ENCODE data around the gene FAM241B. TPM values are rescaled to one million over a fixed set of nuclear protein-coding genes. Genes with fewer than 3 reads are reported as not detected.

The FAM241B gene
- total RNA-seq, 4 donors from 2014 or later: 0.35 to 5.4 TPM; not detected in 2

- no peaks in the 10 kb centered on the region for H3K9me3 ChIP-seq
- no peak for DNase-seq
- peaks cover 0 to 7% of the 10 kb centered on the region in 2 donors for H3K4me1 ChIP-seq
- no peaks in the 10 kb centered on the region for H3K36me3 ChIP-seq
- intact Hi-C loops (cut with DNase I; ENCODE audit: low total_unique reads): loop anchor here (10.0 kb wide), 1 partner anchor 218 kb away; the partner anchor contains the start of gene TACR2
- no peak overlapping the region for H3K4me3 ChIP-seq
- no peak overlapping the region for H3K27ac ChIP-seq
- TF ChIP-seq, protein P1, sequence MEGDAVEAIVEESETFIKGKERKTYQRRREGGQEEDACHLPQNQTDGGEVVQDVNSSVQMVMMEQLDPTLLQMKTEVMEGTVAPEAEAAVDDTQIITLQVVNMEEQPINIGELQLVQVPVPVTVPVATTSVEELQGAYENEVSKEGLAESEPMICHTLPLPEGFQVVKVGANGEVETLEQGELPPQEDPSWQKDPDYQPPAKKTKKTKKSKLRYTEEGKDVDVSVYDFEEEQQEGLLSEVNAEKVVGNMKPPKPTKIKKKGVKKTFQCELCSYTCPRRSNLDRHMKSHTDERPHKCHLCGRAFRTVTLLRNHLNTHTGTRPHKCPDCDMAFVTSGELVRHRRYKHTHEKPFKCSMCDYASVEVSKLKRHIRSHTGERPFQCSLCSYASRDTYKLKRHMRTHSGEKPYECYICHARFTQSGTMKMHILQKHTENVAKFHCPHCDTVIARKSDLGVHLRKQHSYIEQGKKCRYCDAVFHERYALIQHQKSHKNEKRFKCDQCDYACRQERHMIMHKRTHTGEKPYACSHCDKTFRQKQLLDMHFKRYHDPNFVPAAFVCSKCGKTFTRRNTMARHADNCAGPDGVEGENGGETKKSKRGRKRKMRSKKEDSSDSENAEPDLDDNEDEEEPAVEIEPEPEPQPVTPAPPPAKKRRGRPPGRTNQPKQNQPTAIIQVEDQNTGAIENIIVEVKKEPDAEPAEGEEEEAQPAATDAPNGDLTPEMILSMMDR (IDR thresholded peaks at IDR 0.05): no peak
- TF ChIP-seq POLR2A (IDR thresholded peaks at IDR 0.05): no peak
- no peaks in the 10 kb centered on the region for H3K27me3 ChIP-seq
Measured at GRCh38 chr10:69632516-69633199, 2.6 kb downstream of the FAM241B start.

GRCh38 chr10:69633673-69634635, 3.9 kb downstream of the FAM241B start:
- intact Hi-C loops (cut with DNase I; ENCODE audit: low total_unique reads): loop anchor here (10.0 kb wide), 1 partner anchor 219 kb away; the partner anchor contains the start of gene TACR2
- DNase-seq: no peak
- Histone ChIP-seq H3K27ac (no peak overlapping the region), H3K4me1 (peaks cover 0 to 7% of the 10 kb centered on the region in 2 donors), H3K4me3 (no peak overlapping the region), H3K36me3 (no peaks in the 10 kb centered on the region), H3K27me3 (no peaks in the 10 kb centered on the region), H3K9me3 (no peaks in the 10 kb centered on the region)
- TF ChIP-seq POLR2A (IDR thresholded peaks at IDR 0.05): no peak
- TF ChIP-seq, protein P1 (IDR thresholded peaks at IDR 0.05): no peak

DNA sequence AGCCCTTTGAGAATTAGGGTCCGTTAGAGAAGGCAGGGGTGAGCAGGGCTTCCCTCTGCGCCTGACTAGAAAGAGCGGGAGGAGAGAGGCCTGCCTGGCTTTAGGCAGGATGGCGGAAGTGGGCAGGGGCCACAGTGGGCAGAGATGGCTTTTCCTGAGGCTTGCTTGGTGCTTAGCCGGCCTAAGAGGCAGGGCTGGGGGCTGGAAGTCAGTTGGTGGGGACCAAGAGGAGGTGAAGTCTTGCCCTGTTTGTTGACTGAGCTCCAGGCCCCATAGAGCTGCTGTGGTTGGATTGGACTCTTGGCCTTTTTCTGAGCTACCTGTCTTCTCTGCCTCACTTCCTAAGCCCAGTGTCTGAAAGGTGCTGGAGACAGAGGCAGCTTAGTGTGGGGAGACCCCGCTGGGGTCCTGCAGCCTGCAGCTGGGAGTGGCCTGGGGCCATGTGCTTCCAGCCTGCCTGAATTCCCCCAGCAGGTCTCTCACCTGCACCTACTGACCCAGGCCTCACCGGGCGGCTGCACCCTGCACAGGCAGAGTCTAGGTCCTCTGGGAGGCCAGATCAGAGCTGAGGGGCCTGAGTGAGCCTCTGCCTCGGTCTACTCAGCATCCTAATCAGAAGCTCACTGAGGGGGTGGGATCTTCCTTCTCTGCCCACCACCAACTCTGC, 4.8 kb downstream of the FAM241B start:
- TF ChIP-seq POLR2A (IDR thresholded peaks at IDR 0.05): no peak
- TF ChIP-seq, protein P1 (IDR thresholded peaks at IDR 0.05): no peak
- H3K4me3 ChIP-seq: no peak overlapping the region
- no peaks in the 10 kb centered on the region for H3K36me3 ChIP-seq
- H3K4me1 ChIP-seq: peaks cover 0 to 4% of the 10 kb centered on the region in 2 donors
- H3K27me3 ChIP-seq: no peaks in the 10 kb centered on the region
- intact Hi-C loops (cut with DNase I; ENCODE audit: low total_unique reads): loop anchor here (10.0 kb wide), 1 partner anchor 220 kb away; the partner anchor contains the start of gene TACR2
- H3K27ac ChIP-seq: no peak overlapping the region
- no peak for DNase-seq
- no peaks in the 10 kb centered on the region for H3K9me3 ChIP-seq

DNA sequence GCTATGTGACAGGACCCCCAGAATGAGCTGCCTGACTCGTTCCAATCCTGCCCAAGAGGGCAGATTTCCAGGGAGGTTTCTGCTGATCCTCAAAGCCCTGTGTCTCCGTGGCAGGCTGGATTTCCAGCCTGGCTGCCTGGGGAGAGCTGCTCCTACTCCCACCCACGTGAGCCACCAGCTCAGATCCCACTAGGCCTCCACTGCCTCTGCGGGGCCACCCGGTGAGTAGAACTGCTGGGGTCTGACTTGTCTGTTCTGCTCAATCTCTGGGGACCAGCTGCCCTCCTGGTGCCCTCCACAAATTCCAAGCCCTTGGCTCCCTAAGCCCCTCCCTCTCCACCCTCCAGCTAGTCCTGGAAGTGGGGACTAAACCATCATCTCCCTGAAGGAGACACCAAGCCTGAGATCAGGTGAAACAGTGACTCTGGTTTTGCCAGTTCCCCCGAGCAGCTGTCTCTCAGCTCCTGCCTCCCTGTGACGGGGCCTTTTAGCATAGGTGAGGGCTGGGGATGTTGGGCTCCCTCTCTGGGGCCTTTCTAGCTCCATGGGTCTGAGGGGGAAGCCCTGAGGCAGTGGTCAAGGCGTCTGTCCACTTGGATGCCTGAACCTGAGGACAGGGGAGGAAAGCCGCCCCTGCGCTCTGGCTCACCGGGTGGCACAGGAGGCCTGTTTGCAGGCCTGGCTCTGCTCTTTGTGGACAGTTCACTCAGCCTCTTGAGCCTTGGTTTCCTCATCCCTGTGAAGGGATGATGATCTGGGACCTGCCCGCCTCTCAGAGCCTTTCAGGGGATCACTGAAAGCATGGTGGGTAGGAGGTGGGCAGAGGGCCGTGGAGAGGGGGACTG, 5.6 kb downstream of the FAM241B start:
- Histone ChIP-seq H3K4me1 (no peaks in the 10 kb centered on the region), H3K9me3 (no peaks in the 10 kb centered on the region), H3K27me3 (no peaks in the 10 kb centered on the region), H3K4me3 (no peak overlapping the region), H3K36me3 (no peaks in the 10 kb centered on the region), H3K27ac (no peak overlapping the region)
- no peak for TF ChIP-seq POLR2A (IDR thresholded peaks at IDR 0.05)
- TF ChIP-seq, protein P1 (IDR thresholded peaks at IDR 0.05): no peak
- no peak for DNase-seq
- intact Hi-C loops (cut with DNase I; ENCODE audit: low total_unique reads): loop anchor here (10.0 kb wide), 1 partner anchor 221 kb away; the partner anchor contains the start of gene TACR2

Measured in uterus (tissue), 4 donors.